HG02623 (cell line): ENCODE measurements around the gene FRMD4A.

Source experiments
- ATAC-seq: cut with Tn5 transposase; IDR thresholded peaks from one replicate; pipeline ENCODE4 v1.9.1; 2021; ENCODE audit warnings: moderate library complexity; ENCODE audit not compliant: unreplicated experiment

The FRMD4A gene

GRCh38 chr10:14294347-14295059, 36.2 kb downstream of the FRMD4A start:
- no peak for ATAC-seq

GRCh38 chr10:14293526-14293925, 37.2 kb downstream of the FRMD4A start:
- no peak for ATAC-seq

- ATAC-seq = no peak
Observed at GRCh38 chr10:14291296-14291695, 39.4 kb downstream of the FRMD4A start.

- ATAC-seq = no peak
Observed at GRCh38 chr10:14285941-14286560, 44.7 kb downstream of the FRMD4A start.

- ATAC-seq = no peak
Observed at GRCh38 chr10:14282276-14282675, 48.4 kb downstream of the FRMD4A start.

GRCh38 chr10:14278533-14278932, 52.2 kb downstream of the FRMD4A start:
- ATAC-seq = no peak

- ATAC-seq = no peak
Observed at GRCh38 chr10:14276210-14276609, 54.5 kb downstream of the FRMD4A start.

GRCh38 chr10:14271621-14272020, 59.1 kb downstream of the FRMD4A start:
- no peak for ATAC-seq

GRCh38 chr10:14270370-14270769, 60.4 kb downstream of the FRMD4A start:
- ATAC-seq = no peak

GRCh38 chr10:14265709-14266108, 65.0 kb downstream of the FRMD4A start:
- no peak for ATAC-seq

- no peak for ATAC-seq
Observed at GRCh38 chr10:14262836-14263425, 67.8 kb downstream of the FRMD4A start.

GRCh38 chr10:14261336-14261735, 69.4 kb downstream of the FRMD4A start:
- ATAC-seq = no peak

- ATAC-seq = no peak
Observed at GRCh38 chr10:14259696-14260566, 70.8 kb downstream of the FRMD4A start.

GRCh38 chr10:14254368-14254767, 76.4 kb downstream of the FRMD4A start:
- ATAC-seq = no peak

GRCh38 chr10:14253711-14254110, 77.0 kb downstream of the FRMD4A start:
- ATAC-seq = no peak

GRCh38 chr10:14253079-14253478, 77.6 kb downstream of the FRMD4A start:
- ATAC-seq = no peak

- no peak for ATAC-seq
Observed at GRCh38 chr10:14250496-14251076, 80.1 kb downstream of the FRMD4A start.

- no peak for ATAC-seq
Observed at GRCh38 chr10:14247377-14248116, 83.2 kb downstream of the FRMD4A start.

- ATAC-seq = no peak
Observed at GRCh38 chr10:14244801-14245211, 85.9 kb downstream of the FRMD4A start.

- no peak for ATAC-seq
Observed at GRCh38 chr10:14244147-14244546, 86.6 kb downstream of the FRMD4A start.
